ENCODE data around the gene ENTPD2.

ENTPD2 gene

DNA sequence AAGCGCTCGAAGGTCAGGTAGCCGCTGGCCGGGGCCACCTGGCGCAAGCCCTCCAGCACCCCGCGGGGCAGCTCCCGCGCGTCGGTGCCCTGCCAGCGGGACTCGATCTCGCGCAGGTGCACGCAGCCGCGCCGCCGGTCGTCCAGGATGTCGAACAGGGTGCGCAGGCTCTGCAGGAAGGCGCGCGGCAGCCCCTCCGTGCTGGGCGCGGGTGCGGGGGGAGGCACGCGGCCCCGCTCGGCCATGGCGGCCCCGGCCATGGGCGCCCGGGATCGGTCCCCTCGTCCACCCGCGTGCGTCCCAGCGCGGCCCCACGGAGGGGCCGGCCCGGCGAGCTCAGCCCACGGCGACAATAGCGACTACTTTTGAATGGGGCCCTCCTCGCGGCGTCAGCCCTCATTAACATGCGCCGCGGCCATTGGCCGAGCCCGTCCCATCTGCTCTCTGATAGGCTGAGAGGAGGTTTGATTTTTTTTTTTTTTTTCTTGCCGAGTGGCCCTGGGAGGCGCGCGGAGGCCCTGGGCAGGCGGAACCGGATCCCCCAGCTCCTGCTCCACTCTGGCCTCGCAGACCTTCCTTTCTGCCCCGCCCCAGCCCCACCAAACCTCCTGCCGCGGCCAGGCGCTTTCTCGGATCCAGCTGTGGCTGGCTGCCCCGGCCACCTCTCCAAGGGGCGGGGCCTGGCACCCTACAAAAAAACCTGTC, 16.5 kb upstream of the ENTPD2 start, which contains the start of gene SAPCD2 (continued):
- TF ChIP-seq TSHZ1 (tag by site-specific recombination; IDR thresholded peaks at IDR 0.05; ENCODE audit: borderline replicate concordance) = no peak

GRCh38 chr9:137069508-137070091, 15.7 kb upstream of the ENTPD2 start:
- H3K36me3 ChIP-seq (ENCODE audit: control insufficient read depth in 2 of 2, insufficient read depth in 1 of 2, low read length in 2 of 2) = peaks cover 0 to 13% of the 10 kb centered on the region in 2 experiments; a peak in 1 of 3 replicates
- peaks cover 10% of the 10 kb centered on the region; the same call in 1 of the 2 replicates for H3K4me1 ChIP-seq (ENCODE audit: control insufficient read depth, insufficient read depth, low read length)
- POLR2A ChIA-PET = interaction anchor here (0.6 to 9.1 kb wide), 19 partner anchors 9 to 723 kb away, joined by 3 to 137 read pairs (median 3); partner anchors contain the start of genes ENTPD2, EXD3, MAN1B1 and NOXA1
- H3K9me3 ChIP-seq (ENCODE audit: control insufficient read depth, insufficient read depth, low read depth, low read length) = no peaks in the 10 kb centered on the region
- CTCF ChIA-PET = interaction anchor here (0.6 to 11.3 kb wide), 12 partner anchors 13 to 294 kb away, joined by 3 to 237 read pairs (median 22); partner anchors contain the start of genes ABCA2, CYSRT1, ENTPD2 and LRRC26
- peak overlapping the region; percentile 27 for H3K4me3 ChIP-seq (ENCODE audit: low read depth, low read length)
- peak overlapping the region; percentile 71; the same call in 1 of the 2 replicates for H3K27ac ChIP-seq (ENCODE audit: extremely low read depth, low read depth, low read length)
- TF ChIP-seq ZSCAN5A (tag by site-specific recombination; IDR thresholded peaks at IDR 0.05) (no peak), ZNF223 (tag by site-specific recombination; IDR thresholded peaks at IDR 0.05) (no peak), ZBTB1 (tag by site-specific recombination; IDR thresholded peaks at IDR 0.05) (no peak), ZBTB48 (tag by site-specific recombination; IDR thresholded peaks at IDR 0.05) (peak; percentile 42; the same call in 1 of the 2 replicates), ZNF155 (tag by site-specific recombination; IDR thresholded peaks at IDR 0.05) (no peak), WT1 (tag by site-specific recombination; IDR thresholded peaks at IDR 0.05) (no peak), ZNF10 (tag by site-specific recombination; IDR thresholded peaks at IDR 0.05) (no peak), ZNF560 (tag by site-specific recombination; IDR thresholded peaks at IDR 0.05; ENCODE audit: borderline replicate concordance) (no peak), ZEB2 (tag by site-specific recombination; IDR thresholded peaks at IDR 0.05) (peak; percentile 42; the same call in 1 of the 2 replicates), ZBTB8A (tag by site-specific recombination; IDR thresholded peaks at IDR 0.05) (peak; percentile 60), ZNF658 (tag by site-specific recombination; IDR thresholded peaks at IDR 0.05) (no peak), ZNF473 (tag by site-specific recombination; IDR thresholded peaks at IDR 0.05) (no peak), IKZF3 (tag by site-specific recombination; IDR thresholded peaks at IDR 0.05) (no peak), ZNF654 (tag by site-specific recombination; IDR thresholded peaks at IDR 0.05; ENCODE audit: low read depth) (no peak), ZFP69B (tag by site-specific recombination; IDR thresholded peaks at IDR 0.05) (no peak), ZNF488 (tag by site-specific recombination; IDR thresholded peaks at IDR 0.05) (no peak), ZNF302 (tag by site-specific recombination; IDR thresholded peaks at IDR 0.05; ENCODE audit: low read depth) (no peak), ZNF555 (tag by site-specific recombination; conservative IDR thresholded peaks at IDR 0.05) (no peak)
- TF ChIP-seq, protein P1, sequence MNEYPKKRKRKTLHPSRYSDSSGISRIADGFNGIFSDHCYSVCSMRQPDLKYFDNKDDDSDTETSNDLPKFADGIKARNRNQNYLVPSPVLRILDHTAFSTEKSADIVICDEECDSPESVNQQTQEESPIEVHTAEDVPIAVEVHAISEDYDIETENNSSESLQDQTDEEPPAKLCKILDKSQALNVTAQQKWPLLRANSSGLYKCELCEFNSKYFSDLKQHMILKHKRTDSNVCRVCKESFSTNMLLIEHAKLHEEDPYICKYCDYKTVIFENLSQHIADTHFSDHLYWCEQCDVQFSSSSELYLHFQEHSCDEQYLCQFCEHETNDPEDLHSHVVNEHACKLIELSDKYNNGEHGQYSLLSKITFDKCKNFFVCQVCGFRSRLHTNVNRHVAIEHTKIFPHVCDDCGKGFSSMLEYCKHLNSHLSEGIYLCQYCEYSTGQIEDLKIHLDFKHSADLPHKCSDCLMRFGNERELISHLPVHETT (tag by site-specific recombination; IDR thresholded peaks at IDR 0.05) = no peak
- TF ChIP-seq, protein P2, sequence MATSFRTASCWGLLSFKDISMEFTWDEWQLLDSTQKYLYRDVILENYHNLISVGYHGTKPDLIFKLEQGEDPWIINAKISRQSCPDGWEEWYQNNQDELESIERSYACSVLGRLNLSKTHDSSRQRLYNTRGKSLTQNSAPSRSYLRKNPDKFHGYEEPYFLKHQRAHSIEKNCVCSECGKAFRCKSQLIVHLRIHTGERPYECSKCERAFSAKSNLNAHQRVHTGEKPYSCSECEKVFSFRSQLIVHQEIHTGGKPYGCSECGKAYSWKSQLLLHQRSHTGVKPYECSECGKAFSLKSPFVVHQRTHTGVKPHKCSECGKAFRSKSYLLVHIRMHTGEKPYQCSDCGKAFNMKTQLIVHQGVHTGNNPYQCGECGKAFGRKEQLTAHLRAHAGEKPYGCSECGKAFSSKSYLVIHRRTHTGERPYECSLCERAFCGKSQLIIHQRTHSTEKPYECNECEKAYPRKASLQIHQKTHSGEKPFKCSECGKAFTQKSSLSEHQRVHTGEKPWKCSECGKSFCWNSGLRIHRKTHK (tag by site-specific recombination; IDR thresholded peaks at IDR 0.05) = no peak
- TF ChIP-seq, protein P3, sequence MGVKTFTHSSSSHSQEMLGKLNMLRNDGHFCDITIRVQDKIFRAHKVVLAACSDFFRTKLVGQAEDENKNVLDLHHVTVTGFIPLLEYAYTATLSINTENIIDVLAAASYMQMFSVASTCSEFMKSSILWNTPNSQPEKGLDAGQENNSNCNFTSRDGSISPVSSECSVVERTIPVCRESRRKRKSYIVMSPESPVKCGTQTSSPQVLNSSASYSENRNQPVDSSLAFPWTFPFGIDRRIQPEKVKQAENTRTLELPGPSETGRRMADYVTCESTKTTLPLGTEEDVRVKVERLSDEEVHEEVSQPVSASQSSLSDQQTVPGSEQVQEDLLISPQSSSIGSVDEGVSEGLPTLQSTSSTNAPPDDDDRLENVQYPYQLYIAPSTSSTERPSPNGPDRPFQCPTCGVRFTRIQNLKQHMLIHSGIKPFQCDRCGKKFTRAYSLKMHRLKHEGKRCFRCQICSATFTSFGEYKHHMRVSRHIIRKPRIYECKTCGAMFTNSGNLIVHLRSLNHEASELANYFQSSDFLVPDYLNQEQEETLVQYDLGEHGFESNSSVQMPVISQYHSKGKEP (tag by site-specific recombination; IDR thresholded peaks at IDR 0.05) = no peak
